ENCODE measurements around the gene ZIM2. TPM values are rescaled to one million over a fixed set of nuclear protein-coding genes. Genes with fewer than 3 reads are reported as not detected.

The ZIM2 gene
- total RNA-seq, 6 experiments from 2014 or later: 0.22 to 1.8 TPM; not detected in 4

DNA sequence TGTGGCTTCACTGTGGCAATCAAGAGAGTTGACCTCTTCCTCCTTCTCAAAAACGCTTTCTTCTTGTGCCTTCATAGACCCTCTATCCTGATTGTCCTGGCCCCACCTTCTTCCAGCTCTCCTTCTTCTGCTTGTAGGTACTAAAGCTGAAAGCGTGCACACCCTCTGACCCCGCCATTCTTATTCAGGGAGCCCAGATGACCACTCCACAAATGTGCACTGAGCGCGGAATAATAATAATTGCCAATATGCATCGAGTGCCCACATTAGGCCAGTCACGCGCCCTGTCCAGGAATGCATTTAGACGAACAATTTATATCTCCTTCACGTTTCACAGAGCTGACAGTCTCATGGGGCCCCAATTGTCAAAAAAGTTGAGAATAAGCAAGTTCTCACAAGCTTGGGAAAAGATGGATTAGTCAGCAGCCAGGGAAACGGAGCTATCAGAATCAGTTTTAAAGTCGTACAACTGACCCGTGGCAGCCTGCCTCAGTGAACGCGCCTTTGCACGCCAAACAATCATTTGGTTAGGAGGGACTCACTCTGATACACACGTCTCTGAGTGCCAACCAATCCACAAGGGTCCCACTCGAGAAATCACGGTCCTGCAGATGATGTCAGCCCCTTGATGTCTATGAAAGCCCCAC, 36.7 kb upstream of the ZIM2 start:
- Histone ChIP-seq H3K36me3 (no peaks in the 10 kb centered on the region), H3K4me1 (no peaks in the 10 kb centered on the region), H3K27me3 (no peaks in the 10 kb centered on the region), H3K9me3 (no peaks in the 10 kb centered on the region), H3K27ac (no peak overlapping the region), H3K4me3 (no peak overlapping the region)
- intact Hi-C loops (cut with DNase I): no loop called here
- no peak for ATAC-seq
- WGBS (ENCODE audit: insufficient coverage, low coverage, low lambda C conversion rate, missing lambda C conversion rate): 83% methylated on average over 15 of the region's 19 CpGs
- DNase-seq: no peak
- no peak for TF ChIP-seq POLR2A (IDR thresholded peaks at IDR 0.05)
- no peak for TF ChIP-seq CTCF (IDR thresholded peaks at IDR 0.05)

- H3K36me3 ChIP-seq: no peaks in the 10 kb centered on the region
- TF ChIP-seq POLR2A (IDR thresholded peaks at IDR 0.05): no peak
- TF ChIP-seq CTCF (IDR thresholded peaks at IDR 0.05): no peak
- no peak overlapping the region for H3K4me3 ChIP-seq
- H3K27ac ChIP-seq: no peak overlapping the region
- no peaks in the 10 kb centered on the region for H3K4me1 ChIP-seq
- no peaks in the 10 kb centered on the region for H3K9me3 ChIP-seq
- 44% methylated on average over 2 of the region's 3 CpGs for WGBS (ENCODE audit: insufficient coverage, low coverage, low lambda C conversion rate, missing lambda C conversion rate)
- no peaks in the 10 kb centered on the region for H3K27me3 ChIP-seq
- DNase-seq (no peak), ATAC-seq (no peak)
- intact Hi-C loops (cut with DNase I): no loop called here
Observed at GRCh38 chr19:56875717-56876116, 35.2 kb upstream of the ZIM2 start.

GRCh38 chr19:56874530-56874929, 34.0 kb upstream of the ZIM2 start:
- no peaks in the 10 kb centered on the region for H3K36me3 ChIP-seq
- H3K27ac ChIP-seq: no peak overlapping the region
- no peak overlapping the region for H3K4me3 ChIP-seq
- ATAC-seq (no peak), DNase-seq (no peak)
- WGBS (ENCODE audit: insufficient coverage, low coverage, low lambda C conversion rate, missing lambda C conversion rate): 68% methylated on average over 4 of the region's 4 CpGs
- H3K9me3 ChIP-seq: no peaks in the 10 kb centered on the region
- no peaks in the 10 kb centered on the region for H3K4me1 ChIP-seq
- no peak for TF ChIP-seq POLR2A (IDR thresholded peaks at IDR 0.05)
- no peak for TF ChIP-seq CTCF (IDR thresholded peaks at IDR 0.05)
- H3K27me3 ChIP-seq: no peaks in the 10 kb centered on the region
- intact Hi-C loops (cut with DNase I): no loop called here

- Histone ChIP-seq H3K27ac (no peak overlapping the region), H3K27me3 (no peaks in the 10 kb centered on the region), H3K36me3 (no peaks in the 10 kb centered on the region), H3K4me1 (no peaks in the 10 kb centered on the region), H3K4me3 (no peak overlapping the region), H3K9me3 (no peaks in the 10 kb centered on the region)
- intact Hi-C loops (cut with DNase I): no loop called here
- WGBS (ENCODE audit: insufficient coverage, low coverage, low lambda C conversion rate, missing lambda C conversion rate): 54% methylated on average over 4 of the region's 5 CpGs
- no peak for TF ChIP-seq CTCF (IDR thresholded peaks at IDR 0.05)
- TF ChIP-seq POLR2A (IDR thresholded peaks at IDR 0.05): no peak
- DNase-seq: no peak
- ATAC-seq: no peak
Observed at GRCh38 chr19:56873493-56873892, 33.0 kb upstream of the ZIM2 start.

DNA sequence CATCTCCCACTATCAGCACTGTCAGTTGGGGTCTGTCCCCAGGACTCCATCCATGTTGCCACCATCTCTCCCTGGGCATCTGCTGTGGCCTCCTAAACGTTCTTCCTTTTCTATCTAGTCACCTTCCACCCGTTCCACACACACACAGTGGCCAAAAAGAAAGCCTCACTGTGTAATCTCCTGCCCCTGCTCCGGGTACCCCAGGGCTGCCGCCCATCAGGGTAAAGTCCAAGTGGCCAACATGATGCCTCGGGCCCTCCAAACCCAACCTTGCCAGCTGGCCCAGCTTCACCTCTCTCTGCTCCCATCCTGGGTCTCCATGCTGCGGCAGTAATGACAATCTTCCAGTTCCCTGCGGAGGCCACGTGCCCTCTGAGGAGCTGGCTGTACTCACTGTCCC, 29.4 kb upstream of the ZIM2 start:
- Histone ChIP-seq H3K36me3 (no peaks in the 10 kb centered on the region), H3K27me3 (no peaks in the 10 kb centered on the region), H3K4me1 (no peaks in the 10 kb centered on the region), H3K27ac (no peak overlapping the region), H3K9me3 (no peaks in the 10 kb centered on the region), H3K4me3 (no peak overlapping the region)
- TF ChIP-seq CTCF (IDR thresholded peaks at IDR 0.05): no peak
- no peak for TF ChIP-seq POLR2A (IDR thresholded peaks at IDR 0.05)
- intact Hi-C loops (cut with DNase I): no loop called here
- ATAC-seq (no peak), DNase-seq (no peak)
- WGBS (ENCODE audit: insufficient coverage, low coverage, low lambda C conversion rate, missing lambda C conversion rate): 65% methylated on average over 7 of the region's 8 CpGs

All from right lobe of liver (tissue), 6 donors.